Measurements from ENCODE around the gene MTUS2.

MTUS2 gene

DNA sequence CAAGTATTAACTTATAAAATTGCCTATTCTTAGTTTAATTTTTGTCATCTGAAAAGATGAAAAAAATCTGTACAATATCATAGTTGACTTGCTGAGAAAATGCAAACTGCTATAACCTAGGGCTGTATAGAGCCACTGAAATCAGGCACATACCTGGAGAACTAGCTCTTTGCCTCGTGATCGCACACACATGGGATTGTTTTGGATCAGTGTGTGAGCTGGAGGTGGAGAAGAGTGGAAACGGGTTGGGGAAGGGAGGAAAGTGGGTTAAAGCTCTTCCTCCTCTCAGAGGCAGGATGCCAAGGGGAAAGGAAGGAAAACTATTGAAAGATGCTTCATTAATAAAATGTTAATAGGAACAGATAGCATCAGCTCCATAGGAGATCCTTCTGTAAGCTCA, 2.7 kb downstream of the MTUS2 start:
- Histone ChIP-seq H3K4me3 (ENCODE audit: low read depth, low read length) (no peak overlapping the region), H3K4me1 (ENCODE audit: control insufficient read depth, insufficient read depth, low read length, unreplicated experiment) (peaks cover 5% of the 10 kb centered on the region), H2AFZ (ENCODE audit: low read length, unreplicated experiment) (no peak overlapping the region), H3K27ac (ENCODE audit: low read depth, low read length) (no peak overlapping the region), H3K79me2 (ENCODE audit: control insufficient read depth, insufficient read depth, low read length, unreplicated experiment) (no peaks in the 10 kb centered on the region), H3K27me3 (ENCODE audit: insufficient read depth, low read length) (peaks cover 57% of the 10 kb centered on the region), H3K36me3 (ENCODE audit: insufficient read depth, low read length) (no peaks in the 10 kb centered on the region)

DNA sequence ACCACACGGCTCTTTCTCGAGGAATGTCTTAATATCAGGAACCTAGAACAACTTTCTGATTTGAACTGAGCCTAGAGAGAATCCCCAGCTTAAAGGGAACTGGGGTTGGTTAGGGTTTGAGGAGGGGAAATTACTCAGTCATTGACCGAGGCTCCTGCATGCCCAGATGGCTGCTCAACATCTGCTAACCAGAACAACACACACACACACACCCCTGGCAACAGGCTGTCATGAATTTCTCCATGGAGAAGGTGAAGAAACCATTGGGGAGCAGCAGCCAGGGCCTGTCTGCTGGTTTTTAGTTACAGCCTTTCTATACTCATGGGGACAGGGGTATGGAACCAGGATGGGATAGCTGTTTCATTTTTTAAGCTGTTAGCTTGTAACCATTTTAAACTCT, 5.2 kb downstream of the MTUS2 start:
- Histone ChIP-seq H2AFZ (ENCODE audit: low read length, unreplicated experiment) (no peak overlapping the region), H3K36me3 (ENCODE audit: insufficient read depth, low read length) (no peaks in the 10 kb centered on the region)

GRCh38 chr13:28826368-28826767, 6.2 kb downstream of the MTUS2 start:
- Histone ChIP-seq H3K27ac (ENCODE audit: low read depth, low read length) (no peak overlapping the region), H3K79me2 (ENCODE audit: control insufficient read depth, insufficient read depth, low read length, unreplicated experiment) (no peaks in the 10 kb centered on the region)

More for the DNA sequence above, 5.2 kb downstream of the MTUS2 start:
- H3K4me1 ChIP-seq (ENCODE audit: control insufficient read depth, insufficient read depth, low read length, unreplicated experiment): peaks cover 3% of the 10 kb centered on the region
- no peak overlapping the region for H3K4me3 ChIP-seq (ENCODE audit: low read depth, low read length)
- H3K27me3 ChIP-seq (ENCODE audit: insufficient read depth, low read length): peaks cover 41% of the 10 kb centered on the region
- H3K27ac ChIP-seq (ENCODE audit: low read depth, low read length): no peak overlapping the region
- H3K79me2 ChIP-seq (ENCODE audit: control insufficient read depth, insufficient read depth, low read length, unreplicated experiment): no peaks in the 10 kb centered on the region

DNA sequence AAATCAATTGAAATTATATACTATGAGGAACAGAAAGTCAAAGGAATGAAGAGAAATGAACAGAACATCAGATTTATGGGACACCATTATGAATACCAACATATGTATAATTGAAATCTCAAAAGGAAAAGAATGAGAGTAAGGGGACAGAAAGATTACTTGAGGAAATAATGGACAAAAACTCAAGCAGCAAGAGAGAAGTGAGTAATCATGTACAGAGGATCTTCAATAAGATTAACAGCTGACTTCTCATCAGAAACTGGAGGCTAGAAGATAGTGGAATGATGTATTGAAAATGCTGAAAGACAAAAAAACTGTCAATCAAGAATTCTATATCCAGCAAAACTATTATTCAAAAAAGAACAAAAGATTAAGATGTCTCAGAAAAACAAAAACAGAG, 10.4 kb downstream of the MTUS2 start:
- no peaks in the 10 kb centered on the region for H3K4me1 ChIP-seq (ENCODE audit: control insufficient read depth, insufficient read depth, low read length, unreplicated experiment)
- no peak overlapping the region for H3K4me3 ChIP-seq (ENCODE audit: low read depth, low read length)
- H3K27me3 ChIP-seq (ENCODE audit: insufficient read depth, low read length): peaks cover 5% of the 10 kb centered on the region; the same call in 1 of the 2 replicates
- H3K27ac ChIP-seq (ENCODE audit: low read depth, low read length): no peak overlapping the region
- H2AFZ ChIP-seq (ENCODE audit: low read length, unreplicated experiment): no peak overlapping the region
- no peaks in the 10 kb centered on the region for H3K79me2 ChIP-seq (ENCODE audit: control insufficient read depth, insufficient read depth, low read length, unreplicated experiment)
- no peaks in the 10 kb centered on the region for H3K36me3 ChIP-seq (ENCODE audit: insufficient read depth, low read length)

More at GRCh38 chr13:28826368-28826767, 6.2 kb downstream of the MTUS2 start:
- Histone ChIP-seq H3K4me1 (ENCODE audit: control insufficient read depth, insufficient read depth, low read length, unreplicated experiment) (no peaks in the 10 kb centered on the region), H2AFZ (ENCODE audit: low read length, unreplicated experiment) (no peak overlapping the region), H3K36me3 (ENCODE audit: insufficient read depth, low read length) (no peaks in the 10 kb centered on the region), H3K27me3 (ENCODE audit: insufficient read depth, low read length) (peaks cover 32% of the 10 kb centered on the region), H3K4me3 (ENCODE audit: low read depth, low read length) (no peak overlapping the region)

GRCh38 chr13:28831117-28831516, 11.0 kb downstream of the MTUS2 start:
- Histone ChIP-seq H3K36me3 (ENCODE audit: insufficient read depth, low read length) (no peaks in the 10 kb centered on the region), H3K4me1 (ENCODE audit: control insufficient read depth, insufficient read depth, low read length, unreplicated experiment) (no peaks in the 10 kb centered on the region), H3K27me3 (ENCODE audit: insufficient read depth, low read length) (peaks cover 5% of the 10 kb centered on the region; the same call in 1 of the 2 replicates), H2AFZ (ENCODE audit: low read length, unreplicated experiment) (no peak overlapping the region), H3K27ac (ENCODE audit: low read depth, low read length) (no peak overlapping the region), H3K4me3 (ENCODE audit: low read depth, low read length) (no peak overlapping the region), H3K79me2 (ENCODE audit: control insufficient read depth, insufficient read depth, low read length, unreplicated experiment) (no peaks in the 10 kb centered on the region)

- no peaks in the 10 kb centered on the region for H3K4me1 ChIP-seq (ENCODE audit: control insufficient read depth, insufficient read depth, low read length, unreplicated experiment)
- H3K4me3 ChIP-seq (ENCODE audit: low read depth, low read length): no peak overlapping the region
- peaks cover 5% of the 10 kb centered on the region; the same call in 1 of the 2 replicates for H3K27me3 ChIP-seq (ENCODE audit: insufficient read depth, low read length)
These were observed 17.0 kb downstream of the MTUS2 start for GRCh38 chr13:28837111-28837510.

DNA sequence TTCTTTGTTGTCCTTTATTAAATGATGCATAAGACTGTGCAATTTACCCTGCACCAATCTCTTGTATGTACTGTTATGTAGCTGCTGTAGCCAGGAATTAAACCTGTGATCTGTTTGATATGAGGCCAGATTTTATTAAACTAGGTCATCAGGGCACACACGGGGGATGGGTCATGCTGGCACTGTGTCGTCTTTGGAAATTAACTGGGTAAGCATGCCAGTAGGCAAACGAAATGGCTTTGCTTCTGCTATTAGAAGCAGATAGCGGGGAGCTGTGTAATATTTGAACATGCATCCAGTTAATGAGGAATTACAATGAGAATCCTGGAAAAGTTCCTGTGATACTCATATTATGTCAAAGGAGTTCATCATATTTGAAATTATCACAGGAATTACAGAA, 23.5 kb downstream of the MTUS2 start:
- Histone ChIP-seq H3K4me1 (ENCODE audit: control insufficient read depth, insufficient read depth, low read length, unreplicated experiment) (no peaks in the 10 kb centered on the region), H3K79me2 (ENCODE audit: control insufficient read depth, insufficient read depth, low read length, unreplicated experiment) (no peaks in the 10 kb centered on the region), H3K4me3 (ENCODE audit: low read depth, low read length) (no peak overlapping the region), H3K36me3 (ENCODE audit: insufficient read depth, low read length) (no peaks in the 10 kb centered on the region), H2AFZ (ENCODE audit: low read length, unreplicated experiment) (no peak overlapping the region), H3K27me3 (ENCODE audit: insufficient read depth, low read length) (0 out of 2 replicates have a peak, but pooled peaks cover 8% of the 10 kb centered on the region), H3K27ac (ENCODE audit: low read depth, low read length) (no peak overlapping the region)

More at GRCh38 chr13:28837111-28837510, 17.0 kb downstream of the MTUS2 start:
- Histone ChIP-seq H3K36me3 (ENCODE audit: insufficient read depth, low read length) (no peaks in the 10 kb centered on the region), H3K27ac (ENCODE audit: low read depth, low read length) (no peak overlapping the region), H2AFZ (ENCODE audit: low read length, unreplicated experiment) (no peak overlapping the region), H3K79me2 (ENCODE audit: control insufficient read depth, insufficient read depth, low read length, unreplicated experiment) (no peaks in the 10 kb centered on the region)

GRCh38 chr13:28849441-28849840, 29.3 kb downstream of the MTUS2 start:
- Histone ChIP-seq H2AFZ (ENCODE audit: low read length, unreplicated experiment) (no peak overlapping the region), H3K79me2 (ENCODE audit: control insufficient read depth, insufficient read depth, low read length, unreplicated experiment) (no peaks in the 10 kb centered on the region), H3K27ac (ENCODE audit: low read depth, low read length) (no peak overlapping the region), H3K4me1 (ENCODE audit: control insufficient read depth, insufficient read depth, low read length, unreplicated experiment) (no peaks in the 10 kb centered on the region), H3K27me3 (ENCODE audit: insufficient read depth, low read length) (peaks cover 18% of the 10 kb centered on the region; the same call in 1 of the 2 replicates), H3K36me3 (ENCODE audit: insufficient read depth, low read length) (no peaks in the 10 kb centered on the region), H3K4me3 (ENCODE audit: low read depth, low read length) (no peak overlapping the region)

GRCh38 chr13:28850226-28850625, 30.1 kb downstream of the MTUS2 start:
- H3K27me3 ChIP-seq (ENCODE audit: insufficient read depth, low read length): peaks cover 18% of the 10 kb centered on the region; the same call in 1 of the 2 replicates
- H3K36me3 ChIP-seq (ENCODE audit: insufficient read depth, low read length): no peaks in the 10 kb centered on the region
- no peak overlapping the region for H3K27ac ChIP-seq (ENCODE audit: low read depth, low read length)
- H2AFZ ChIP-seq (ENCODE audit: low read length, unreplicated experiment): no peak overlapping the region
- H3K4me3 ChIP-seq (ENCODE audit: low read depth, low read length): no peak overlapping the region
- H3K4me1 ChIP-seq (ENCODE audit: control insufficient read depth, insufficient read depth, low read length, unreplicated experiment): no peaks in the 10 kb centered on the region
- H3K79me2 ChIP-seq (ENCODE audit: control insufficient read depth, insufficient read depth, low read length, unreplicated experiment): no peaks in the 10 kb centered on the region

GRCh38 chr13:28851422-28851821, 31.3 kb downstream of the MTUS2 start:
- no peak overlapping the region for H3K4me3 ChIP-seq (ENCODE audit: low read depth, low read length)
- H2AFZ ChIP-seq (ENCODE audit: low read length, unreplicated experiment): no peak overlapping the region
- H3K27me3 ChIP-seq (ENCODE audit: insufficient read depth, low read length): peaks cover 14% of the 10 kb centered on the region; the same call in 1 of the 2 replicates
- no peak overlapping the region for H3K27ac ChIP-seq (ENCODE audit: low read depth, low read length)
- no peaks in the 10 kb centered on the region for H3K4me1 ChIP-seq (ENCODE audit: control insufficient read depth, insufficient read depth, low read length, unreplicated experiment)
- no peaks in the 10 kb centered on the region for H3K79me2 ChIP-seq (ENCODE audit: control insufficient read depth, insufficient read depth, low read length, unreplicated experiment)
- no peaks in the 10 kb centered on the region for H3K36me3 ChIP-seq (ENCODE audit: insufficient read depth, low read length)

DNA sequence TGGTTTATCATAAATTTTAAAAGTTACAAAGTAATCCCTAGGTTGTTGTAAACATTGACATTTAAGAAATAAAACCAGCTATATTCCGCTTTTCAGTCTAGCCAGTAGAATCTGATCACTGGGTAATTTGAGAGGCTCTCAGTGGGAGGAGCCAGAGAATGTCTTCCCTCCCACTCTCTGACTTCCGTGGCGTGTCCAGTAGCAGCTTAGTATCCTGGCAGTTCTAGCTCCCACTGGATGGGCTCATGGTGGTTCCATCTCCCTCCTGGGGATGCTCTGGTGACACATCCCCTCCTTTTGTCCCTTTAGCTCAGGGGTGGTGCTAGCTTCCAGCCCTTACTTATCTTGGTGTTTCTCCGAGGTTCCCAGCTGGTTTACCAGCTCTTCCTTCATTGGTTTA, 34.5 kb downstream of the MTUS2 start:
- Histone ChIP-seq H3K4me3 (ENCODE audit: low read depth, low read length) (no peak overlapping the region), H3K4me1 (ENCODE audit: control insufficient read depth, insufficient read depth, low read length, unreplicated experiment) (no peaks in the 10 kb centered on the region), H2AFZ (ENCODE audit: low read length, unreplicated experiment) (no peak overlapping the region), H3K36me3 (ENCODE audit: insufficient read depth, low read length) (no peaks in the 10 kb centered on the region), H3K27me3 (ENCODE audit: insufficient read depth, low read length) (peaks cover 22% of the 10 kb centered on the region; the same call in 1 of the 2 replicates), H3K27ac (ENCODE audit: low read depth, low read length) (no peak overlapping the region), H3K79me2 (ENCODE audit: control insufficient read depth, insufficient read depth, low read length, unreplicated experiment) (no peaks in the 10 kb centered on the region)
